HG03521 (cell line): ENCODE data around the gene MFF.
"Not testable (repeated sequence)": the region's sequence is repeated elsewhere in the genome, so short reads cannot be mapped to it uniquely, and the experiment has no call there.

Experiments
- ATAC-seq: cut with Tn5 transposase; IDR thresholded peaks from one replicate; pipeline ENCODE4 v1.9.1; 2021; ENCODE audit warnings: mild to moderate bottlenecking, moderate library complexity; ENCODE audit not compliant: unreplicated experiment

Gene MFF

GRCh38 chr2:227376656-227377396, 51.8 kb downstream of the MFF start:
- no peak for ATAC-seq

GRCh38 chr2:227377467-227378351, 52.7 kb downstream of the MFF start:
- ATAC-seq = no peak

DNA sequence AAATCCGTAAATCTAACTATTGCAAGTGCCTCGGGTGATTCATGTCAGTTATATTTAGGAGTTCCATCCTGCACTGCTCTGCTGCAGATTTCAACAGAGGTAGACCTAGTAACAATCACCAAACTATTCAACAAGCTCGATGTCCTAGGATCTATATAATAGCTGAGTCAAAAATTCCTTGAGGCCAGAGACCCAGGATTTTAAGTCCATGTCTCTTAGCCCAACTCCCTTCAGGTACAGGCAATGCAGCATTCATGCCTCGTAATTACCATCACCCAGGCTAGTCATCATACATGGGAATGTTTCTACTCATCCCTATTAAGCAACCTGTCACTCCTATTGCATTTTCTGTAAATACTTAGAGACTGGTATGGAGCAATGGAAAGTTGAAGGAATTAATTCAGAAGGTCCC, 53.3 kb downstream of the MFF start:
- no peak for ATAC-seq

GRCh38 chr2:227379095-227379494, 54.0 kb downstream of the MFF start, which contains the start of gene TM4SF20:
TSS of gene TM4SF20 (minus strand) at chr2:227379306. CDS start at chr2:227379268, 38 bp downstream.
- ATAC-seq = no peak

GRCh38 chr2:227382241-227382835, 57.3 kb downstream of the MFF start:
- ATAC-seq = not testable (repeated sequence)

- no peak for ATAC-seq
Observed at GRCh38 chr2:227383686-227384085, 58.6 kb downstream of the MFF start.

GRCh38 chr2:227386630-227387029, 61.6 kb downstream of the MFF start:
- no peak for ATAC-seq

DNA sequence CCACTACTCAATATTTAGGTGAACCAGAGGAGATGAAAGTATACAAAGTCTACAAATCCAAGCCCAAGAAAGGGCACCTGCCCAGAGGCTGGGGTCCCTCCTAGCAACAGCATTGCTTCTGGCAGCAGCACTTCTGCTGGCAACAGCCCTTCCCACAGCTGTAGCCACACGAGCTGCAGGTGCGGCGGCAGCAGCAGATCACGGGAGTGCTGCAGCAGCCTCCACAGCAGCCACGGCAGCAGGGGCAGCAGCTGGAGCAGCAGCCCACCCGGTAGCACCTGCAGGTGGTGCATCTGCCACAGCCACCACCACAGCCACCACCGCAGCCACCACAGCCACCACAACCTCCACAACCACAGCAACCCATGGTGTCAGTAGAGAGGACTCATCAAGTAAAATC, 62.5 kb downstream of the MFF start, which contains the start of gene SCYGR1:
TSS of gene SCYGR1 (minus strand) at position 367 of the 400 bp plus-strand sequence. CDS start at position 367, 0 bp downstream.
- ATAC-seq = not testable (repeated sequence)

- ATAC-seq = no peak
Observed at GRCh38 chr2:227388537-227389011, 63.5 kb downstream of the MFF start.

- no peak for ATAC-seq
Observed at GRCh38 chr2:227389231-227389630, 64.2 kb downstream of the MFF start.

GRCh38 chr2:227389661-227390060, 64.6 kb downstream of the MFF start:
- ATAC-seq = no peak

DNA sequence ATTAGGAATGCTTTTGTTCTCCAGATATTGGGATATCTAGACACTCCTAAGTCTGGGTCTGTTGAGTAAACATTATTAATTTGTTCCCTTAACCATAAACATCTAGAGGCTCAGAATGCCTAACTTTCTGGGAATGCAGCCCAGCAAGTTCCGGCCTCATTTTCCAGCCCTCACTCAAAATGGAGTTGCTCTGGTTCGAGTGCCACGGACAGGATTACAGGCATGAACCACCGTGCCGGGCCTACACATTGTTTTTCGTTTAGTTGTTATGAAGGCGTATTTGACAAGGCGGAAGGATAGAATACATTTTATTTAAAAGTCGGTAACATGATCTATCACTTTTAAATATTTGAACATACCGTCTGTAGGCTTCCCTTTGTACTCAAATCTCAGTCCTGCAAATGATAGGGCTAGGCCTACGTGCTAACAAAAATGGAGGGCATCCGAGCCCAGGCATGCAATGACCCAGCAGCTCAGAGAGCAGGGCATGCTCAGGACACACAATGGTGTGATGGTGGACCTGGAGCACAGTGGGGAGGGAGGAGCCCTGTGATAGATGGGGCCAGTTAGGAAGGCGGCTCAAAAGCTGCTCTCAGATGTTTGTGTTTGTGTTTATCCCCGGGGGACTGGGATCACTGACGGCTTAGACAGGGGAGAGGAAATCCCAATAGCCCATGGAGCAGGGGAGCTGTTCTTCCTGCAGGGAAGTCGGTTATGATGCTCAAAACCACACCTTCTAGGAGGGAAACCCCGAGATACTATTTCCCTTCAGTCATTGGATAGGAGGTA, 65.6 kb downstream of the MFF start:
- ATAC-seq = no peak

GRCh38 chr2:227394401-227394800, 69.3 kb downstream of the MFF start:
- ATAC-seq = no peak

DNA sequence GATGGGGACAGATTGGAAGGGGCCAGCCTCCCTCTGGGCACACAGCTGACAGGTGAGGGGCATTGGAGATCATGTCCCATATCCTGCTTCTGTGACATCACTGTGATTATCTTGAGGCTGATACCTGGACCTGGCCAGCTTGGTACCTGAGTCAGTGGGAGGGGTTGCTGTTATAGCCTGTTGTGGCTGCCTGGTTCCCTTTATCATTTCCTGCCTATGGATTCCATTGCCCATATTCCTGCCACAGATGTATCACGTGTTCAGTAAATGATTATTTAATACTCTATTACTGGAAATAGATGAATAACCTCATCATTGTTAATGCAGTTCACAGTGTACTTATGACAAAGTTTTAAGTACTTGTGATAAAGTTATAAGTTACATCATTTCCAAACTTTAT, 70.5 kb downstream of the MFF start:
- no peak for ATAC-seq

GRCh38 chr2:227397562-227397961, 72.5 kb downstream of the MFF start:
- ATAC-seq = no peak

GRCh38 chr2:227398684-227399670, 73.9 kb downstream of the MFF start:
- ATAC-seq = no peak

DNA sequence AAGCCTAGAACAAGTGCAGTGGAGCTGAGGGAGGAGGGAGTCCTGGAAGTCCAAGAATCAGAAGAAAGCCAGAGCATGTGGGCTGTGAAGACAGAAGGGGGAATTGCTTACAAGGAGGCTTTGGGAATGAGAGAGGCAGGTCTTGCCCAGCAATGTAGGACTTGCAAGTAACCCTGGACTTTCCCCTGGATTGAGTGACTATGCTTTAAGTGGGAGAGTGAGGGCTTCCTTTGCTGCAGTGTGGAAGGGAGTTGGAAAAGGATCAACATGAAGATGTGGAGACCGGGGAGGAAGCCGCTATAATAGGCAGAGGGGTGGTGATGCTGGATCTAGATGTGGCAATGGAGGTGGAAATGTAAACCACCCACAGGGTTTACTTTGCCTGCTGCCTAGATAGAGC, 76.5 kb downstream of the MFF start:
- no peak for ATAC-seq

GRCh38 chr2:227402321-227402720, 77.3 kb downstream of the MFF start:
- no peak for ATAC-seq

DNA sequence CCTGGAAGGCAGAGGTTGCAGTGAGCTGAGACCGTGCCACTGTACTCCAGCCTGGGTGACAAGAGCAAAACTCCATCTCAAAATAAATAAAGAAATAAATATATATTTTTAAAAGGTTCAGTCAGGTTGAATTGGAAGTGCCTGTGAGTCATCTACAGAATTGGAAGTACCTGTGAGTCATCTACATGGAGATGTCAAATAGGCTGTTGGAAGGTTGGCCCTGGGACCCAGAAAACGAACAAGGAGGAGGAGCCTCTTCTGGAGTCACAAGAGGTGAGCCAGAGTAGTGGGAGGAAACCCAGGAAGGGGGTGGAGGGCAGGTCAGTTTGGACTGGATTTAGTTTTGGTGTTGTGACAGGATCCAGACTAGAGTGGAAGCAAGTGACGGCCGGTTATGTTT, 77.9 kb downstream of the MFF start:
- ATAC-seq = no peak
